ENCODE results near the gene SLC12A8.

SLC12A8 gene

DNA sequence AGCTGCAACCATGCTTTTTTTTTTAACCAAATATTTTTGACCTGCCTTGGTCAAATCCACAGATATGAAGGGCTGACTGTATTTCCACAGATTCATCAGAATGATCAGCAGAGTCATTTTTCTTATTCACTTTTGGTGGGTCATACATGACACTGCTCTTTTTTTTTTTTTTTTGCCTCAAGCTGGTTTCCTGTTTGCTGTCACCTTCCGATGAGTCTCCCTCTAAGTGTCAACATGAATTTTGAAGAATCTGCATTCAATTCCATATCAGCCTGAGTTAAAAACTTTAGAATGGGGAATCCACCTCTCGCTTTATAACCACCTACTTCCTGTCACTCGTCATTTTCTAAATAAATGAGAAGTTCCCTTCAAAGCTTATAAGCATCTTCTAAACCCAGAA lies 2.2 kb upstream of the SLC12A8 start:
- DNase-seq (ENCODE audit: extremely low read depth in 1 of 2, low read depth in 1 of 2), result no peak

DNA sequence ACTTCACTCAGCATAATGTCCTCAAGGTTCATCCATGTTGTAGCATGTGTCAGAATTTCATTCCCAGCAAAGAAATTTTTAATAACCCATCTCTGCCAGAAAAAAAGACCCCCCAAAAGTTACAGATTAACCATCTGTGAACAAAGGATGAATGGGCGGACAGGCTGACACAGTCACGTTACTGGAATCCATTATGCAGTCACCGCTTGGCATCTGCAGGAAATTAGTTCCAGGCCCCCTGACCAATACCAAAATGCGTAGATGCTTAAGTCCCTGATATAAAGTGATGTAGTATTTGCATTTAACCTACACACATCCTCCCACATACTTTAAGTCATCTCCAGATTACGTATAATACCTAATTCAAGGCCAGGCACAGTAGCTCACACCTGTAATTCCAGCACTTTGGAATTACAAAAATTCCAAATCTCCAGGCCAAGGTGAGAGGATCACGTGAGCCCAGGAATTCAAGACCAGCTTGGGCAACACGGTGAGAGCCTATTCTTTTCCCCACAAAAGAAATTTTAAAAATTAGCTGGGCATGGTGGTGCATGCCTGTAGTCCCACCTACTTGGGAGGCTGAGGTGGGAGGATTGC lies 1.5 kb upstream of the SLC12A8 start:
- no peak for DNase-seq (ENCODE audit: extremely low read depth in 1 of 2, low read depth in 1 of 2)

DNA sequence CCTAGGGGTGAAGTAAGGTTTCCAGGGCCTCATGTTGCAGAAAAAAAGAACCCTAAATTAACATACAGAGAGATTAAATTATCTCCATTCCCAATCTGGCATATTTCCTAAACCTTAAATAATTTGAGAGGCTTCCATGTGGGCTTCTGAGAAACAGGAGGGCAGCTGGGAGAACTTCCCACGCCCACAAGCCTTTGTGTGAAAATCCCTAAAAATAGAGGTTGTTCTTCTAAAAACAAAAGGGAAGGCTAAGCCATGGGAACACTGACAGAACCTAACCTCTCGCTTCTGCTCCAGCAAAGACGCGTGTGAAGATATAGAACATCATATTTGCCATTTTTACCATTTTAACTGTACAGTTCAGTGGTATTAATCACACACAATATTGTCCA lies 812 bp upstream of the SLC12A8 start:
- no peak for DNase-seq (ENCODE audit: extremely low read depth in 1 of 2, low read depth in 1 of 2)

DNA sequence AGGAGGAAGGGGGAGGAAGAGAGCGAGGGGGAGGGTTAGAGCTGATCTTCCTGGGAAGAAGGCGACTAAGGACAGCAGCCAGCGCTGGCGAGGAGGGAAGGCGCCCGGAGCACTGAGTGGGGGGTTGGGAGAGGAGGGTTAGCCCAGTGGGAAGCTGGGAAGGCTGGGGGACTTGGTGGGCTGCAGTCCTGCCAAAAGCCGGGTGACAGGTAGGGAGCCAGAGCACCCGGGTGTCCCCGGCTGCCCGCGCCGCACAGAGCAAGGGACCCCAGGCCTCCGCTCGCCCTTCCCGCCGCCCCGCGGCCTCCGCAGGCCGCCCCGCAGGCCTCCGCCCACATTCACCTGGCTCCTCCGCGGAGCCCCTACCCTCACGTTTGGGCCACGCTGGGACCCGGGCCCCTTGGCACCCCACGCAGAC lies 448 bp downstream of the SLC12A8 start:
- no peak for DNase-seq (ENCODE audit: extremely low read depth in 1 of 2, low read depth in 1 of 2)

DNA sequence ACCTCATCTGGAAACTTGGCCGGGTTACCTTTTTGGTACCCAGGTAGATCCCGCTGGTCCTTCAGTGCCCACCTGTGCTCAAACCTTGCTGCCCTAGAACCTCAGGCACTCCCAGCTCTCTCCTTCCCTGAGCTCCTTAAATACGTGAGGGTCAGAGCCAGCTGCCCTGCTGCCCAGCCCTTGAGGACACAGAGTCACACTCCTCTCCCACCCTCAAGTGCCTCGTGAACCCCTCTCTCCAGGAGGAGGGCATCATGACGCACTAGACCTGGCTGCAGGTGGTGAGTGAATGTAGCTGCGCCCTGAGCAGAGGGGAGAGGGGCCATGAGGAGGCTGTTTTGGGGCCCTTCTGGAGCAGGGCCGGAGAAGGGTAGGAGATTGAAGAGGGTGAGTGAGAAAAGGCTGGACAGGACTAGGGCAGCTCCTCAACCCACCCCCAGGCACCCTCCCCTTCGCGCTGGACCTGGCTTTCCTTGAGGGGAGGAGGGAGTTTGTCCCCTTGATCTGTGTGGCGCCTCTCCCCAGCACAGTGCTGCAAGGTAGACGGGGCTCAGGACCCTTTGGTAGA lies 941 bp downstream of the SLC12A8 start:
- no peak for DNase-seq (ENCODE audit: extremely low read depth in 1 of 2, low read depth in 1 of 2)

DNA sequence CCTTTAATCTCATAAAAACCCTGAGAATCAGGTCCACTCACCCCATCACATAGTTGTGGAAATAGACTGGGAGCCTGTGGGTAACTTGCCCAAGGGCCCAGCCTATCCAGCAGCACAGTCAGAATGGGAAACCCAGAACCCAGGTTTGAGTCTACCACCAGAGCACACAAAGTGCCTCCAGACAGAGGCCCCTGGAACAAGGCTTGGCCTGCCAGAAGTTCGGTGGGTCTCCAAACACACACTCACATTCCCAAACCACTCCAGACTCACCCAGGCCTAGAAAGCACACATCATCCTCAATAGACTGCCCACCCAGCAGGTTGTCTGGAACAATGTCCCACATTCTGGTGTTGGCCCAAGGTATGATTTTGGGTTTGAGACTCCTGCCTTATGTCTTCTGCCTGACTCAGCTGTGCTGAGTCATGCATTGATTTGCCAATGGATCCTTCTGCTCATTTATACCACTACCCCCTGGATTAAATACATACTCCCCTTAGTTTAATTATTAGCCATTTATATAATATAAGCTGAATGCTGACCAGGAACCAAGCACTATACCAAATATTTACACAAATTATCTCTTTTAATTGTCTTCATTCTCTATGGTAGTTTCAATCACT lies 4.5 kb downstream of the SLC12A8 start:
- DNase-seq (ENCODE audit: extremely low read depth in 1 of 2, low read depth in 1 of 2), result no peak

DNA sequence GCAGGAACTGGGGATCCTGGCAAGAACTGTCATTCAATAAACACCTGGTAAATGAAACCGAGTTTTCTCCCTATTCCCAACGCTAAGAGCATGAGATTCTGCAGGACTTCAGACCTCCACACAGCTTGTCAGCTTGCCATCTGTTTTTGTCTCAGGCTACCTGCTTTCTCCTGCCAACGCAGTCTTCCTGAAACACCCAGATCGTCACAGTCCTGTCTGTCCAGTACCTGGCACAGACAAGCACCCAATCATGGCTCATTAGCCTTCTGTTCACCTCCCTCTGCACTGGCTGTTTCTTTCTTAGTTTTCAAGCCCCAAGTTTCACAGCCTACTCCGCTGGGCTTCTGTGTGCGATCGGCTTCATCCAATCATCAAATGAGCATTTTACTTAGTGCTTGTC lies 5.0 kb downstream of the SLC12A8 start:
- no peak for DNase-seq (ENCODE audit: extremely low read depth in 1 of 2, low read depth in 1 of 2)

DNA sequence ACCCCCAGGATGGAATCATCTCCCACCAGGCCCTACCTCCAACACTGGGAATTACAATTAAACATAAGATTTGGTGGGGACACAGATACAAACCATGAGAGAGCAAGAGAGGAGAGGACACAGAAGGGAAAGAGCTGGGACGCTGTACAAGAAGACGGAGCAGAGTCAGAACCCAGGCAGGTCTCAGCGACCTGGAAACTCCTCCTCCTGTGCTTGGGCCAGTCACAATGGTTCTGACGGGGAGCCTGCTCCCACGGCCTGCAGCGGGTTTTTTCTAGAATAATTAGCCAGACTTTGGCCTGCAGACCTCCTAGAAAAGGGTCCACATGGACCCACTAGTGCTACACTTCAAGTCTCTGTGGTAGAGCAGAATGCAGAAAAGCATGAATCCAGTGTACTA lies 5.6 kb downstream of the SLC12A8 start:
- DNase-seq (ENCODE audit: extremely low read depth in 1 of 2, low read depth in 1 of 2), result no peak

DNA sequence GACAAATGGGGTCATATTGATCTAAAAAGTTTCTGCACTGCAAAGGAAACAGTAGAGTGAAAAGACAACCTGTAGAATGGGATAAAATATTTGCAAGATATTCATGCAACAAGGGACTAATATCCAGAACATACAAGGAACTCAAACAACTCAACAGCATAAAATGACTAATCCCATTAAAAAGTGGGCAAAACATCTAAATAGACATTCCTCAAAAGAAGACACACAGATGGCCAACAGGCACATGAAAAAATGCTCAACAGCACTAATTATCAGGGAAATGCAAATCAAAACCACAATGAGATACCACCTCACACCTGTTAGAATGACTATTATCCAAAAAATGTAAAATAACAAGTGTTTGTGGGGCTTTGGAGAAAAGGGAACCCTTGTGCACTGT lies 8.8 kb downstream of the SLC12A8 start:
- no peak for DNase-seq (ENCODE audit: extremely low read depth in 1 of 2, low read depth in 1 of 2)

DNA sequence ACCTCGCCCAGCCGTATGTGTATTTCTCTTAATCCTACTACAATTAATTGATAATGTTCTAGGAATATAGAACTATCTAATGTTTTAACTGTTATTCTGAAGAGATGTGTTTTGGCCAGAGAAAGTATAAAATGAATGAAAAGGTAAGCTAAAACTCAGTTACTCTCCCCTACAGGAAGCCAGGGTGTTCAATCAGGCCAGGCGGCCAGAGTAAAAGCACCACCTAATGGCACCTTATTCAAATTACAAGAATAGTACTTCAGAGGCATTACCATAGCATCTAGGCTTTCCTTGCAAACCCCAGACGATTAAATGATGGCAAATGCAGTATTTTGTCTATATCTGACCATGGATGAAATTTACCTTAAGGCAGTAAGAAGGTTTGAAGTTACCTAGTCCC lies 10.4 kb downstream of the SLC12A8 start:
- DNase-seq (ENCODE audit: extremely low read depth in 1 of 2, low read depth in 1 of 2), result no peak

DNA sequence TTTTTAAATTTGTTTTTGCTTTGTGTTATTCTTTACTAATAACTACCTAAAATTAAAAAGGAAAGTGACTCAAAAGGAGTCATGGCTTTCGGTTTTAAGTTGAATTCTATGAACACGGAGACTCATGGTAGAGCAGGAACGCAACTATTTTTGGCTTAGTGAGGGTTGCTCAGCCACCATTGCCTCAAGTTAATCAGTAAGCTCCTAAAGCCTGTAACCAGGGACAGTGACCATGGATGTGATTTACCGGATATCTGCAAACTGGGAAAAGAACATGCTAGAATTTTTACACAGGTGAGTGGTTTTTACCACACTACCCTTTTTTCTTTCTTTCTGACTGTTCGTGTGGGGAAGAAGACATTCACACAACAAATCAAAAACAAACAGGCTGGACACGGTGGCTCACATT lies 11.8 kb downstream of the SLC12A8 start:
- no peak for DNase-seq (ENCODE audit: extremely low read depth in 1 of 2, low read depth in 1 of 2)

DNA sequence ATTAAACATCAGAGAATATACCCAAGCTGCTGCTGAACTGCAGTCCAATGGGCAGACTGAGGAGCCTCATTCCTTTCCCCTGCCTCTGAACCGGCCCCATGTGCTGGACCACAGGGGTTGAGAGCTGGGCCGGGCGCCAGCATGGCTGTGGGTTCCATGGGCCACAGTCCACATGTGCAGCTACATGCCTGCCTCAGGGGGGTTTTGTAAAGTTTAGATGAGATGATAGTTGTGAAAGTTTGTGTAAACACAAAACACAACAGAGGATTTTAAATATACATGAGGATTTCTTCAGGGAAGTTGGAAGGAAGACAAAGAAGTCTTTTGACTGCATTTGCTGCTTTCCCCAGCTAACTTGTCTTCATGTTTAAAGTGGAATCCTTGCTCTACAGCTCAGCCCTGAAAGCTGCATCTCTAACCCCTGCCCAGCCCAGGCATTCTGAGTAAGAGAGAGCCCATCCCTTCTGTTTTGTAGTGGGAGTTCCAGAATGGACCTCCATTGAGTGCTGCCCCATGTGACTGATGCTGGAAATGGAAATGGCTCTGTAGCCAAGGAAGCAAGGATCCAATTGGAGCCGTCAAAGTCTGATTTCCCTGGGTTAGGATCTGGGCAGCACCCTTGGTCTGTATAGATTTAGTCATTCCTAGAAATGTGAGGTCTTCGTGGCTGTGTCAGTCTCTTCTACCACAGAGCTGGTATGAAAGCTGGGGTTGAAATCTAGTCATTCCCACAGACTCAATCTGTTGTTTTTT lies 17.5 kb downstream of the SLC12A8 start:
- no peak for DNase-seq (ENCODE audit: extremely low read depth in 1 of 2, low read depth in 1 of 2)

DNA sequence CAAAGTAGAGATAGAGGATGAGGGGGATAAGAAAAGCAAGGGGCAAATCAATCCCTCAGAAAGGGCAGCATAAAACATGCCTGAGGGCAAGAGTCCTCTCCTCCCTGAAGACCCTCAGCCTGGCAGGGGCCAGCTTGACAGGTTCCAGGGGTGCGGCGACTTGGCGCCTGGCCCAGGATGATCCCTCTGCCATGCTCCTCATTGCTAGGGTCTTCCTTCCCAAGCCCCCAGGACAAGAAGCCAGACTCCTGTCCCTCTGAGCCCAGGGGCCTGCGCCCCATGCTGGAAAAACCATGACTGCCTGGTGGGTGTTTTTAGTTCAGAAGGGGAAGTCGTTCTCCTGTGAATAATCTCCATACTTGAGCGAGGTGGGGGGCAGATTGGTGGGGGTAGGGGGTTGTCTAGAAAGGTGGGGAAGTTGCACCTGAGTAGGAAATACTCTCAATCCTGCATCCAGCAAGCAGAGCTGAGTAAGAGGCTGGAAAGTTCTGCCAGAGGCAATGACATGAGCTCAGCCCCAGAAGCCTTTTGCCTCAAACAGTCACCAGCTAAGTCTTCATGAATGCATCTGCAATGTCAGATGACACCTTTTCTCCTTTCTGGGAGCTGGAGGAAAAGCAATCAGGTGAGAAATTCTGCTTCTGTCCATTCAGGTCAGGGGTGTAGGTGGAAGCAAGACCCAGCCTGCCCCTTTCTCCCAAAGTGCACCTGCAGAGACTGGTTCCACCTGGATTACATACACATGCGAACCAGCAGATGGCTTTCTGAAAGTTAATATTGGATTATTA lies 18.3 kb downstream of the SLC12A8 start:
- DNase-seq (ENCODE audit: extremely low read depth in 1 of 2, low read depth in 1 of 2), result no peak

DNA sequence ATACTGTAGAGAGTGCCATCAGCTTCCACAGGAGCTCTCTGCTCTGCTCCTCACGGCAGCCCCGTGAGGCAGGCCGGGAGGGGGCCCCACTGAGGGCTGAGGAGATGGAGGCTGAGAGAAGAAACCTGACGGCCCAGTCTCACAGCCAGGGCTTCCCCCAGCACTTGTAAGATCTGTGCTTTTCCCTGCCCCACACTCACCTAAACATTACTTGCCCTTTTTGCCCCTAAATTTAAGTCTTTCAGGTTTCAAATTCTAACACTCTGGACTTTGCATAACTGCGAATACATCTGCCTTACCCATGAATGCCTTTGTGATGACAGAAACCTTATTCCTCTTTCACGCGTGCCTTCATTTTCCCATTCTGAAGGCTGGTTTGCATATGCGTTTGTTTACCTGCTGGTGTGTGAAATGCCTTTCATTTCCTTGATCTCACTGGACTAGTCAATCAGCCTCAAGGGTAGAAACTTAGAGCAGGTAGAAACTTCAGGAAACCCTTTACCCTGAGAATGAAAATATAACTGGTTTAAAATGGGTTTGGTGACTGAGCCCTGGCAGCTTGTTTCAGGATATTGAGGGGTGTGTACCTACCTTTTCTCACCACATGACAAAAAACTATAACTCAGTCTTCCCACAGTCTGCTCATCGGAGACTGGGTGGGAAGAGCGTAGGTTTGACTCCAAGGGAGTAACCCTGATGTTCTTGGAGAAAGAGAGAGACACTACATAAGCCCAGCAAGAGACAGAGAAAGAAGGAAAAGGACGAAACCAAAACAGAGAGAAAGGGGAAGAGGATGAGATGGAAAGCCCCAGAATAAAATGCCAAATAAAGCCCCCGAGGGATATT lies 20.1 kb downstream of the SLC12A8 start:
- DNase-seq (ENCODE audit: extremely low read depth in 1 of 2, low read depth in 1 of 2), result no peak

DNA sequence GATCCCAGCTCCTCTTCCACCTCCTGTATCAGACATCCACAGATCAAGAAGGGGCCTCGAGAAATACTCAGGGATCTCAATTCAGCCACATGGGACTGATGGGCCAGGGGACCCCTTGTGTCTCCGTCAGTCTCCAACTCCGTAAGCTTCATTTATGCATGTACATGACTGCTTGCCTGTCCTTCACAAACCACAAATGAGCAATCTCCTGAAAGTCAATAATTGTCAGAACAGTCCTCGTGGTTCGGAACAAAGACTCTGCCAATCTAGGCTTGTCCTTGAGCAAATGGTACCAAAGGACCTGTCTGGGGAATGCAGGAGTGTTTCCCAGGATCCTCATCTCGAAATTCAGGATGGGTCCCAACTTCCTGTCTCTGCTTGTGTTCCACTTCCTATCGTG lies 20.8 kb downstream of the SLC12A8 start:
- no peak for DNase-seq (ENCODE audit: extremely low read depth in 1 of 2, low read depth in 1 of 2)

DNA sequence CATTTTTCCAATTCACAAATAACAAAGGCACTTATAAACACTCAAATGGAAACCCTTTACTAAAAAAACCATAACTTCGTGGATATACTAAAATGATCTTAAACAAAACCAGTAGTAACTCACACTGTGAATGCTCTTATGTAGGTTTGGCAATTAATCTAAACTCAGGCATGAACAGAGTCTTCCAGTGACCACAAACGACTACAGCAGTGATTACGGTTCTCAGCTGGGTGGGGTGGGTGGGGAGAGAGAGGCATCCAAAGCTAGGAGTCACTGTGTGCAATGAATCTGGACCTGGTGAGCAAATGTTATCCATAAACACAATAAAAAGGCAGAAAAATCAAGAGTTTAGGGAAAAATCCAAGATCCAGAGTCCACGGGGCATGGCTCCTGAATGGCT lies 21.3 kb downstream of the SLC12A8 start:
- DNase-seq (ENCODE audit: extremely low read depth in 1 of 2, low read depth in 1 of 2), result no peak

DNA sequence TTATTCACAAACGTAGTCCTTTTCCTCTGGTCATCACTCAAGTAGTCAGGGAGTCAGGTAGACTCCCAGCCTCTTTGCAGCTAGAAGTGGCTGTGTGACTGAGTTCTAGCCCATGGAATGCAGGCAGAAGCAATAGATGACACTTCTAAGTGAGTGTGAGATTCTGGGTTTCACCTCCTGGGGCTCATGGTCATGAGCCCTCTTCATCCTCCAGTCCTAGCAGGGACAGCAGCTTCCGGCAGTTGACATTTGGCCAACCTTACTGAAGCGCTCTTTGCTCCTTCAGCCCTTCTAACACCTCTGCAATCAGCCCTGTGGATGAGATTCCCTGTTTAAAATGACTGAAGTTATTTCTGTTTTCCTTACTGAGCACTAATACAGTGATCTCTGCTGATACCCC lies 21.8 kb downstream of the SLC12A8 start:
- DNase-seq (ENCODE audit: extremely low read depth in 1 of 2, low read depth in 1 of 2), result no peak

DNA sequence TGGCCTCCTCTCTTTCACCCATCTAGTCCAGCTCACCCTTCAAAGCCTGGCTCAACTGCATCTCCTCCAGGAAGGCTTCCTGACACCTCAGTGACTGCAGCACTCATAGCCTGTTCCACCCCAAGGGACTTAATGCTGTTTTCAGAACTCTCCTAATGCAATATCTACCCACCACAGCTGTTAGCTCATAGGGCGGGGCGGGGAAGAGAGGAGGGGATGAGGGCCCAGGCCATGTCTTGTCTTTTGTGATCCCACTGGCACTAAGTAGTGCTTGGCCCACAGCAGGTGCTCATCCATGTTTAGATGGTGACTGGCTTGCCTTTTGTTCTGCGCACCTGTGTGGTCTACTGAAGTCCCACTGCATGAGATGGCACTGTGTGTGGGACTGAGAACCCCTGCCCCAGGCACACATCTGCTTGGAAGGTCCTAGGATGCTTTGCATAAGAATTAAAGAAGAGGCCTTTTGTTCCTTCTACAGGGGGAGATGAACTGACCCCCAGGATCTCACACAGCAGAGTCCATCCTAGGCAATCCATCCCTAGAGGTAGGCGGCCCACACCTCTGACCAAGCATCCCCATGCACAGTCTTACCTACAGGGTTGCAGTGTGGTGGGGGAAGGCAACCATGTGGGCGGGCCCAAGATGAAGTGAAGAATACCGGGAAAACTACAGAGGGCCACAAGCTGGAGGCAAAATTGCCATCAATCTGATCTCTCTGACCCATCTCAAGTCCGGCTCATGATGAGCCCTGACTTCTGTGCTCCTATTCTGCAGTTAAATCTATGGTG lies 23.0 kb downstream of the SLC12A8 start:
- no peak for DNase-seq (ENCODE audit: extremely low read depth in 1 of 2, low read depth in 1 of 2)

DNA sequence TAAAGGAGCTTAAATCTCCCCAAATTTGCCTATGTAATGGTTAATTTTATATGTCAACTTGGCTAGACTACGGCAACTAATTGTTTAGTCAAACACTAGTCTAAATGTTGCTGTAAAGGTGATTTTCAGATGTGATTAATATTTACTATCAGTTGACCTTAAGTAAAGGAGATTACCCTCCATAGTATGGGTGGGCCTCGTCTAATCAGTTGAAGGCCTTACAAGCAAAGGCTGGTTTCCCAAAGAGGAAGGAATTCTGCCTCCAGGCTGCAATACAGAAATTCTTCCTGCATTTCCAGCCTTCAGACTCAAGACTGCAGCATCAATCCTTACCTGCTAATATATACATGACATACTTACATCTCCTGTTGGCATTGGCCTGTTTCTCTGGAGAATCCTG lies 23.6 kb downstream of the SLC12A8 start:
- no peak for DNase-seq (ENCODE audit: extremely low read depth in 1 of 2, low read depth in 1 of 2)

DNA sequence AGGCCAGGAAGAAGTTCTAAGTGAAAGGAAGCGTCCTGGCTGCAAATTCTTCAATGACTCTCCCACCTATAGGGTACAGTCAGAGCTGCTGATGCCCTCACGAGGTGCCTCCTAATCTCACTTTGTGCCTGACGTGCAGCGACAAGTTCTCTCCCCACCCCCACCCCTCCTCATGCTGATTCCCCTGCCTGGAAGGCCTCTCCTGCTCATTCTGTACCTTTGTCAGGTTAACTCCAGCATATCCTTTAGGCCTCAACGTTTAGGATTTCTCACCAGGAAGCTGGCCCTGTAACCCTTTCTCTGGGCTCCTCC lies 25.0 kb downstream of the SLC12A8 start:
- DNase-seq (ENCODE audit: extremely low read depth in 1 of 2, low read depth in 1 of 2), result no peak
